ENCODE data around the gene LDLRAP1. TPM values are rescaled to one million over a fixed set of nuclear protein-coding genes. Genes with fewer than 3 reads are reported as not detected.
A peak's percentile ranks its signal among the peaks of the same experiment; 100 is the strongest.

Gene LDLRAP1
- total and polyA plus RNA-seq, 9 of the 15 experiments (the other 6 are each of a cell fraction or from before 2014, with no cell fraction given) = 0.56 to 29.6 (median 16.2) TPM

- TF ChIP-seq, protein P1, sequence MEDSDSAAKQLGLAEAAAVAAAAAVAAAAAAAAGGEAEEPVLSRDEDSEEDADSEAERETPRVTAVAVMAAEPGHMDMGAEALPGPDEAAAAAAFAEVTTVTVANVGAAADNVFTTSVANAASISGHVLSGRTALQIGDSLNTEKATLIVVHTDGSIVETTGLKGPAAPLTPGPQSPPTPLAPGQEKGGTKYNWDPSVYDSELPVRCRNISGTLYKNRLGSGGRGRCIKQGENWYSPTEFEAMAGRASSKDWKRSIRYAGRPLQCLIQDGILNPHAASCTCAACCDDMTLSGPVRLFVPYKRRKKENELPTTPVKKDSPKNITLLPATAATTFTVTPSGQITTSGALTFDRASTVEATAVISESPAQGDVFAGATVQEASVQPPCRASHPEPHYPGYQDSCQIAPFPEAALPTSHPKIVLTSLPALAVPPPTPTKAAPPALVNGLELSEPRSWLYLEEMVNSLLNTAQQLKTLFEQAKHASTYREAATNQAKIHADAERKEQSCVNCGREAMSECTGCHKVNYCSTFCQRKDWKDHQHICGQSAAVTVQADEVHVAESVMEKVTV (CRISPR knock-in tag; IDR thresholded peaks at IDR 0.05) = peak; percentile 74
- TF ChIP-seq, protein P2, sequence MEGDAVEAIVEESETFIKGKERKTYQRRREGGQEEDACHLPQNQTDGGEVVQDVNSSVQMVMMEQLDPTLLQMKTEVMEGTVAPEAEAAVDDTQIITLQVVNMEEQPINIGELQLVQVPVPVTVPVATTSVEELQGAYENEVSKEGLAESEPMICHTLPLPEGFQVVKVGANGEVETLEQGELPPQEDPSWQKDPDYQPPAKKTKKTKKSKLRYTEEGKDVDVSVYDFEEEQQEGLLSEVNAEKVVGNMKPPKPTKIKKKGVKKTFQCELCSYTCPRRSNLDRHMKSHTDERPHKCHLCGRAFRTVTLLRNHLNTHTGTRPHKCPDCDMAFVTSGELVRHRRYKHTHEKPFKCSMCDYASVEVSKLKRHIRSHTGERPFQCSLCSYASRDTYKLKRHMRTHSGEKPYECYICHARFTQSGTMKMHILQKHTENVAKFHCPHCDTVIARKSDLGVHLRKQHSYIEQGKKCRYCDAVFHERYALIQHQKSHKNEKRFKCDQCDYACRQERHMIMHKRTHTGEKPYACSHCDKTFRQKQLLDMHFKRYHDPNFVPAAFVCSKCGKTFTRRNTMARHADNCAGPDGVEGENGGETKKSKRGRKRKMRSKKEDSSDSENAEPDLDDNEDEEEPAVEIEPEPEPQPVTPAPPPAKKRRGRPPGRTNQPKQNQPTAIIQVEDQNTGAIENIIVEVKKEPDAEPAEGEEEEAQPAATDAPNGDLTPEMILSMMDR (IDR thresholded peaks at IDR 0.05 in 2 of 3, conservative IDR thresholded peaks at IDR 0.05 in 1 of 3; ENCODE audit: insufficient read depth in 2 of 3, low read depth in 1 of 3, low read length in 3 of 3) = peak; percentile 76 to 82 (median 79)
- TF ChIP-seq RAD51 (IDR thresholded peaks at IDR 0.05; ENCODE audit: borderline replicate concordance, low read depth) (peak; percentile 79; the same call in 1 of the 2 replicates), PTTG1 (tag; IDR thresholded peaks at IDR 0.05; ENCODE audit: low read depth) (no peak), ZBTB2 (IDR thresholded peaks at IDR 0.05) (no peak), GATA2 (CRISPR knock-in tag; IDR thresholded peaks at IDR 0.05) (no peak)
- TF ChIP-seq, protein P3, sequence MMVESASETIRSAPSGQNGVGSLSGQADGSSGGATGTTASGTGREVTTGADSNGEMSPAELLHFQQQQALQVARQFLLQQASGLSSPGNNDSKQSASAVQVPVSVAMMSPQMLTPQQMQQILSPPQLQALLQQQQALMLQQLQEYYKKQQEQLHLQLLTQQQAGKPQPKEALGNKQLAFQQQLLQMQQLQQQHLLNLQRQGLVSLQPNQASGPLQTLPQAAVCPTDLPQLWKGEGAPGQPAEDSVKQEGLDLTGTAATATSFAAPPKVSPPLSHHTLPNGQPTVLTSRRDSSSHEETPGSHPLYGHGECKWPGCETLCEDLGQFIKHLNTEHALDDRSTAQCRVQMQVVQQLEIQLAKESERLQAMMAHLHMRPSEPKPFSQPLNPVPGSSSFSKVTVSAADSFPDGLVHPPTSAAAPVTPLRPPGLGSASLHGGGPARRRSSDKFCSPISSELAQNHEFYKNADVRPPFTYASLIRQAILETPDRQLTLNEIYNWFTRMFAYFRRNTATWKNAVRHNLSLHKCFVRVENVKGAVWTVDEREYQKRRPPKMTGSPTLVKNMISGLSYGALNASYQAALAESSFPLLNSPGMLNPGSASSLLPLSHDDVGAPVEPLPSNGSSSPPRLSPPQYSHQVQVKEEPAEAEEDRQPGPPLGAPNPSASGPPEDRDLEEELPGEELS (CRISPR knock-in tag; IDR thresholded peaks at IDR 0.05; ENCODE audit: borderline replicate concordance) = 0 out of 2 replicates have a peak, but pooled peaks have one; percentile 44
Measured at GRCh38 chr1:25608488-25609178, 65.2 kb downstream of the LDLRAP1 start (continued).

Measured in K562 (cell line).